ES-I3 (cell line): ENCODE results near the gene BACH2.

Source experiments
- H3K36me3 ChIP-seq: 2 replicates; pipeline ENCODE4 v1.6.1; 2013; ENCODE audit warnings: mild to moderate bottlenecking, low read length, control low read depth, moderate library complexity; ENCODE audit not compliant: insufficient read depth
- H3K4me1 ChIP-seq: 2 replicates; pipeline ENCODE4 v1.6.1; 2013; ENCODE audit warnings: mild to moderate bottlenecking, control low read depth, low read length; ENCODE audit not compliant: insufficient read depth
- H3K9ac ChIP-seq: 2 replicates; pipeline ENCODE4 v1.6.1; 2013; ENCODE audit warnings: low read depth, mild to moderate bottlenecking, low read length, moderate library complexity
- H3K9me3 ChIP-seq: 2 replicates; pipeline ENCODE4 v1.6.1; 2013; ENCODE audit warnings: mild to moderate bottlenecking, low read length, moderate library complexity; ENCODE audit not compliant: control insufficient read depth, insufficient read depth

BACH2 gene

GRCh38 chr6:90229331-90230010 is 67.2 kb downstream of the BACH2 start:
- no peak overlapping the region for H3K9ac ChIP-seq
- no peaks in the 10 kb centered on the region for H3K9me3 ChIP-seq
- H3K36me3 ChIP-seq = no peaks in the 10 kb centered on the region
- peaks cover 25% of the 10 kb centered on the region; the same call in 1 of the 2 replicates for H3K4me1 ChIP-seq

GRCh38 chr6:90227673-90228072 is 69.0 kb downstream of the BACH2 start:
- no peak overlapping the region for H3K9ac ChIP-seq
- H3K4me1 ChIP-seq = peaks cover 25% of the 10 kb centered on the region; the same call in 1 of the 2 replicates
- peaks cover 11% of the 10 kb centered on the region for H3K9me3 ChIP-seq
- H3K36me3 ChIP-seq = no peaks in the 10 kb centered on the region

- no peak overlapping the region for H3K9ac ChIP-seq
These were observed 69.4 kb downstream of the BACH2 start for GRCh38 chr6:90227213-90227612.

GRCh38 chr6:90226257-90226656 is 70.4 kb downstream of the BACH2 start:
- Histone ChIP-seq H3K36me3 (no peaks in the 10 kb centered on the region), H3K9me3 (peaks cover 18% of the 10 kb centered on the region), H3K4me1 (peaks cover 24% of the 10 kb centered on the region; the same call in 1 of the 2 replicates), H3K9ac (no peak overlapping the region)

More at GRCh38 chr6:90227213-90227612, 69.4 kb downstream of the BACH2 start:
- Histone ChIP-seq H3K4me1 (peaks cover 25% of the 10 kb centered on the region; the same call in 1 of the 2 replicates), H3K36me3 (no peaks in the 10 kb centered on the region), H3K9me3 (peaks cover 14% of the 10 kb centered on the region)

- H3K4me1 ChIP-seq = peaks cover 29% of the 10 kb centered on the region
- H3K9me3 ChIP-seq = peaks cover 18% of the 10 kb centered on the region
- H3K36me3 ChIP-seq = no peaks in the 10 kb centered on the region
- no peak overlapping the region for H3K9ac ChIP-seq
These were observed 72.4 kb downstream of the BACH2 start for GRCh38 chr6:90224196-90224595.

- peaks cover 40% of the 10 kb centered on the region for H3K4me1 ChIP-seq
- H3K36me3 ChIP-seq = no peaks in the 10 kb centered on the region
- no peak overlapping the region for H3K9ac ChIP-seq
- H3K9me3 ChIP-seq = peaks cover 18% of the 10 kb centered on the region
These were observed 73.9 kb downstream of the BACH2 start for GRCh38 chr6:90222724-90223198.

- no peaks in the 10 kb centered on the region for H3K36me3 ChIP-seq
- peaks cover 39% of the 10 kb centered on the region for H3K4me1 ChIP-seq
- H3K9ac ChIP-seq = no peak overlapping the region
- peaks cover 18% of the 10 kb centered on the region for H3K9me3 ChIP-seq
These were observed 74.6 kb downstream of the BACH2 start for GRCh38 chr6:90222008-90222407.

- Histone ChIP-seq H3K36me3 (no peaks in the 10 kb centered on the region), H3K9me3 (peaks cover 18% of the 10 kb centered on the region), H3K4me1 (peaks cover 39% of the 10 kb centered on the region)
These were observed 75.2 kb downstream of the BACH2 start for GRCh38 chr6:90221403-90221802.

GRCh38 chr6:90220273-90220672 is 76.4 kb downstream of the BACH2 start:
- Histone ChIP-seq H3K9ac (no peak overlapping the region), H3K9me3 (peaks cover 18% of the 10 kb centered on the region), H3K36me3 (no peaks in the 10 kb centered on the region), H3K4me1 (peaks cover 45% of the 10 kb centered on the region)

More at GRCh38 chr6:90221403-90221802, 75.2 kb downstream of the BACH2 start:
- no peak overlapping the region for H3K9ac ChIP-seq

GRCh38 chr6:90219209-90219985 is 77.2 kb downstream of the BACH2 start:
- Histone ChIP-seq H3K9ac (no peak overlapping the region; the same call in 1 of the 2 replicates), H3K36me3 (no peaks in the 10 kb centered on the region), H3K4me1 (peaks cover 49% of the 10 kb centered on the region), H3K9me3 (peaks cover 18% of the 10 kb centered on the region)

GRCh38 chr6:90218959-90219208 is 77.8 kb downstream of the BACH2 start:
- Histone ChIP-seq H3K9ac (no peak overlapping the region; the same call in 1 of the 2 replicates), H3K4me1 (peaks cover 49% of the 10 kb centered on the region), H3K9me3 (peaks cover 13% of the 10 kb centered on the region), H3K36me3 (no peaks in the 10 kb centered on the region)

GRCh38 chr6:90217506-90218127 is 79.0 kb downstream of the BACH2 start:
- H3K4me1 ChIP-seq = peaks cover 49% of the 10 kb centered on the region
- no peaks in the 10 kb centered on the region for H3K36me3 ChIP-seq
- peak overlapping the region; percentile 45 for H3K9ac ChIP-seq
- H3K9me3 ChIP-seq = 0 out of 2 replicates have a peak, but pooled peaks cover 7% of the 10 kb centered on the region

GRCh38 chr6:90216072-90216977 is 80.3 kb downstream of the BACH2 start:
- peaks cover 49% of the 10 kb centered on the region for H3K4me1 ChIP-seq
- H3K36me3 ChIP-seq = no peaks in the 10 kb centered on the region
- no peaks in the 10 kb centered on the region for H3K9me3 ChIP-seq
- H3K9ac ChIP-seq = no peak overlapping the region

GRCh38 chr6:90214966-90215365 is 81.7 kb downstream of the BACH2 start:
- Histone ChIP-seq H3K9ac (no peak overlapping the region), H3K36me3 (no peaks in the 10 kb centered on the region; the same call in 1 of the 2 replicates)

More at GRCh38 chr6:90214966-90215365, 81.7 kb downstream of the BACH2 start:
- Histone ChIP-seq H3K4me1 (peaks cover 44% of the 10 kb centered on the region), H3K9me3 (no peaks in the 10 kb centered on the region)
